H1 (cell line): ENCODE results near the gene ACADSB. TPM values are rescaled to one million over a fixed set of nuclear protein-coding genes. Genes with fewer than 3 reads are reported as not detected.

Experiments
- CTCF ChIA-PET: fragments of 300-600 bp; sonication (Branson Sonifier 250); formaldehyde crosslinking; loops from one replicate; lab custom pipeline; 2021; ENCODE audit not compliant: partially characterized antibody; lab: Charles Lee
- POLR2A ChIA-PET: fragments of 300-600 bp; sonication (Branson Sonifier 250); formaldehyde crosslinking; loops from one replicate; lab custom pipeline; 2021; ENCODE audit warnings: inconsistent platforms; ENCODE audit not compliant: partially characterized antibody; lab: Charles Lee
- DNase-seq, 2 experiments: peaks; one replicate each; pipeline versions ENCODE4 v3.0.0 to v3.0.0-alpha.2; 2010 to 2022; ENCODE audit warnings: low spot score in 2 of 2, low read depth in 1 of 2, mixed read lengths in 1 of 2
- FAIRE-seq: peaks from 2 replicates; lab custom pipeline; 2011; peaks lifted over from hg19 to GRCh38; lab: Jason Lieb, UNC
- H2AFZ ChIP-seq: 2 replicates; pipeline ENCODE4 v1.8.1; 2012; ENCODE audit warnings: low read length, inconsistent platforms
- H2AK5ac ChIP-seq: 2 replicates; pipeline ENCODE4 v1.6.1; 2013; ENCODE audit warnings: low read depth, low read length
- H2BK120ac ChIP-seq: replicated peaks from 2 replicates; pipeline ENCODE3; 2013; ENCODE audit warnings: low read depth, low read length, inconsistent platforms
- H2BK12ac ChIP-seq: 2 replicates; pipeline ENCODE4 v1.6.1; 2013; ENCODE audit warnings: low read depth, low read length
- H2BK15ac ChIP-seq: 2 replicates; pipeline ENCODE4 v1.6.1; 2013; ENCODE audit warnings: low read length
- H2BK20ac ChIP-seq: 2 replicates; pipeline ENCODE4 v1.6.1; 2013; ENCODE audit warnings: low read length
- H2BK5ac ChIP-seq: 2 replicates; pipeline ENCODE4 v1.6.1; 2013; ENCODE audit warnings: low read depth, low read length
- H3K14ac ChIP-seq: 2 replicates; pipeline ENCODE4 v1.6.1; 2013; ENCODE audit warnings: inconsistent platforms; ENCODE audit not compliant: insufficient read length
- H3K18ac ChIP-seq: 2 replicates; pipeline ENCODE4 v1.6.1; 2013; ENCODE audit warnings: low read length; ENCODE audit errors: extremely low read depth
- H3K23ac ChIP-seq: 2 replicates; pipeline ENCODE4 v1.6.1; 2013; ENCODE audit warnings: inconsistent platforms; ENCODE audit not compliant: insufficient read length
- H3K23me2 ChIP-seq: 2 replicates; pipeline ENCODE4 v1.6.1; 2013; ENCODE audit warnings: low read depth, low read length
- H3K27ac ChIP-seq: 2 replicates; pipeline ENCODE4 v1.6.1; 2011; ENCODE audit warnings: low read depth, low read length, inconsistent platforms
- H3K27me3 ChIP-seq, 4 experiments: replicated peaks in 1 of 4; 1 replicate in 1 of 4; 2 replicates in 3 of 4; pipeline versions ENCODE4 v1.6.1 to v1.8.1; 2011 to 2013; ENCODE audit warnings: low read length in 3 of 4, mild to moderate bottlenecking in 3 of 4, inconsistent platforms in 2 of 4, mixed read lengths in 2 of 4, moderate library complexity in 1 of 4; ENCODE audit not compliant: control insufficient read depth in 3 of 4, insufficient read depth in 3 of 4; ENCODE audit errors: extremely low read depth in 1 of 4
- H3K36me3 ChIP-seq, 4 experiments: 2 replicates each; pipeline versions ENCODE4 v1.6.1 to v1.8.1; 2011 to 2013; ENCODE audit warnings: mild to moderate bottlenecking in 4 of 4, low read length in 3 of 4, moderate library complexity in 2 of 4, control low read depth in 1 of 4, inconsistent platforms in 1 of 4; ENCODE audit not compliant: insufficient read depth in 4 of 4, control insufficient read depth in 2 of 4
- H3K4ac ChIP-seq: replicated peaks from 2 replicates; pipeline ENCODE3; 2013; ENCODE audit warnings: low read length, low read depth, mixed read lengths, inconsistent platforms; ENCODE audit not compliant: insufficient read length
- H3K4me1 ChIP-seq, 4 experiments: replicated peaks in 1 of 4; 1 replicate in 1 of 4; 2 replicates in 3 of 4; pipeline versions ENCODE4 v1.6.1 to v1.8.1; 2011 to 2013; ENCODE audit warnings: low read length in 3 of 4, inconsistent platforms in 2 of 4, mixed read lengths in 1 of 4; ENCODE audit not compliant: insufficient read depth in 4 of 4, control insufficient read depth in 3 of 4
- H3K4me2 ChIP-seq, 2 experiments: 2 replicates each; pipeline versions ENCODE4 v1.6.1 to v1.8.1; 2011 to 2013; ENCODE audit warnings: low read depth in 2 of 2, low read length in 2 of 2, control low read depth in 1 of 2, inconsistent platforms in 1 of 2, mild to moderate bottlenecking in 1 of 2; ENCODE audit not compliant: insufficient read depth in 1 of 2
- H3K4me3 ChIP-seq, 4 experiments: fragments of 200-600, 300-600 bp in 1 of 4; sonication (generic), shearing (Covaris generic), sonication (Bioruptor Twin) in 1 of 4; 2 replicates each; pipeline versions ENCODE4 v1.5.1 to v1.8.1; 2011 to 2016; ENCODE audit warnings: low read length in 4 of 4, low read depth in 3 of 4, control low read depth in 2 of 4, inconsistent platforms in 2 of 4, mild to moderate bottlenecking in 2 of 4, mixed read lengths in 1 of 4, moderate library complexity in 1 of 4; ENCODE audit not compliant: insufficient read depth in 2 of 4; ENCODE audit errors: extremely low read depth in 1 of 4
- H3K56ac ChIP-seq: replicated peaks from 2 replicates; pipeline ENCODE3; 2013; ENCODE audit warnings: low read depth, mild to moderate bottlenecking, mixed read lengths, low read length, inconsistent platforms; ENCODE audit not compliant: insufficient read length
- H3K79me1 ChIP-seq: 2 replicates; pipeline ENCODE4 v1.6.1; 2013; ENCODE audit warnings: low read depth, low read length, control low read depth
- H3K79me2 ChIP-seq, 2 experiments: 2 replicates each; pipeline versions ENCODE4 v1.6.1 to v1.8.1; 2012 to 2013; ENCODE audit warnings: low read length in 2 of 2, mild to moderate bottlenecking in 2 of 2, inconsistent platforms in 1 of 2; ENCODE audit not compliant: insufficient read depth in 2 of 2, control insufficient read depth in 1 of 2
- H3K9ac ChIP-seq, 4 experiments: replicated peaks in 1 of 4; 1 replicate in 1 of 4; 2 replicates in 3 of 4; pipeline versions ENCODE4 v1.6.1 to v1.8.1; 2011 to 2013; ENCODE audit warnings: low read depth in 3 of 4, low read length in 3 of 4, control low read depth in 2 of 4, mild to moderate bottlenecking in 2 of 4, moderate library complexity in 2 of 4, inconsistent platforms in 1 of 4; ENCODE audit errors: extremely low read depth in 1 of 4
- H3K9me3 ChIP-seq, 2 experiments: 2 replicates each; pipeline versions ENCODE4 v1.6.1 to v1.8.1; 2012 to 2013; ENCODE audit warnings: mild to moderate bottlenecking in 2 of 2, moderate library complexity in 2 of 2, control low read depth in 1 of 2, inconsistent platforms in 1 of 2, low read depth in 1 of 2, low read length in 1 of 2, mixed read lengths in 1 of 2; ENCODE audit not compliant: insufficient read depth in 2 of 2
- H4K20me1 ChIP-seq, 2 experiments: replicated peaks in 1 of 2; 2 replicates each; pipeline versions ENCODE3 to v1.8.1; 2011 to 2013; ENCODE audit warnings: inconsistent platforms in 2 of 2, low read length in 2 of 2, mild to moderate bottlenecking in 1 of 2; ENCODE audit not compliant: insufficient read depth in 2 of 2, control insufficient read depth in 1 of 2
- H4K5ac ChIP-seq: 2 replicates; pipeline ENCODE4 v1.6.1; 2013; ENCODE audit warnings: low read length, low read depth, mixed read lengths, inconsistent platforms; ENCODE audit not compliant: insufficient read length
- H4K8ac ChIP-seq: 2 replicates; pipeline ENCODE4 v1.8.0; 2013; ENCODE audit warnings: mild to moderate bottlenecking, moderate library complexity, low read length, inconsistent platforms; ENCODE audit not compliant: insufficient read depth; ENCODE audit errors: extremely low read depth
- H4K91ac ChIP-seq: replicated peaks from 2 replicates; pipeline ENCODE3; 2013; ENCODE audit warnings: low read length, mixed read lengths, inconsistent platforms; ENCODE audit not compliant: insufficient read length
- CREB1 ChIP-seq: IDR thresholded peaks from 2 replicates; pipeline ENCODE4 v1.6.1; 2012; ENCODE audit warnings: inconsistent platforms
- CTBP2 ChIP-seq: IDR thresholded peaks from 2 replicates; pipeline ENCODE4 v1.7.0; 2011; ENCODE audit warnings: borderline replicate concordance, mild to moderate bottlenecking, moderate library complexity, mixed read lengths, low read length; ENCODE audit not compliant: insufficient read depth, insufficient read length
- CTCF ChIP-seq, 3 experiments: IDR thresholded peaks; 1 replicate in 2 of 3; 2 replicates in 1 of 3; pipeline versions ENCODE4 v1.5.1 to v1.6.1; 2011; ENCODE audit warnings: low read length in 3 of 3, mild to moderate bottlenecking in 3 of 3, inconsistent platforms in 2 of 3, low read depth in 1 of 3, moderate library complexity in 1 of 3; ENCODE audit not compliant: insufficient read depth in 1 of 3; ENCODE audit errors: control extremely low read depth in 1 of 3
- EZH2 ChIP-seq: fragments of 200-600 bp; sonication (generic); IDR thresholded peaks from 2 replicates; pipeline ENCODE4 v1.7.1; 2012; ENCODE audit warnings: low read depth, mild to moderate bottlenecking, moderate library complexity, low read length, inconsistent platforms; ENCODE audit not compliant: severe bottlenecking
- GABPA ChIP-seq: IDR thresholded peaks from 2 replicates; pipeline ENCODE4 v1.6.1; 2011; ENCODE audit warnings: mild to moderate bottlenecking, low read length, moderate library complexity, borderline replicate concordance; ENCODE audit not compliant: insufficient read depth
- KDM4A ChIP-seq: IDR thresholded peaks from one replicate; pipeline ENCODE4 v1.7.1; 2012; ENCODE audit warnings: low read depth, mild to moderate bottlenecking, moderate library complexity, low read length, inconsistent platforms; ENCODE audit not compliant: severe bottlenecking
- KDM5A ChIP-seq: fragments of 200-600 bp; IDR thresholded peaks from 2 replicates; pipeline ENCODE4 v1.7.1; 2012; ENCODE audit warnings: mild to moderate bottlenecking, low read length, inconsistent platforms, mixed read lengths
- MAFK ChIP-seq: IDR thresholded peaks from 2 replicates; pipeline ENCODE4 v1.6.1; 2012; ENCODE audit warnings: low read depth, mild to moderate bottlenecking, improper control_type of control experiment, low read length
- MAX ChIP-seq: IDR thresholded peaks from 2 replicates; pipeline ENCODE4 v1.6.1; 2012; ENCODE audit warnings: inconsistent platforms
- SP2 ChIP-seq: IDR thresholded peaks from 2 replicates; pipeline ENCODE4 v1.6.1; 2012; ENCODE audit warnings: mild to moderate bottlenecking, low read length, inconsistent platforms
- TBP ChIP-seq: IDR thresholded peaks from 2 replicates; pipeline ENCODE4 v1.6.1; 2011; ENCODE audit warnings: low read depth, low read length, improper control_type of control experiment
- WGBS, 2 experiments: shearing (Covaris generic) in 1 of 2; methylation state at CpG; one replicate each; pipeline versions ENCODE4 v1.1.6 to v1.1.7; 2013 to 2015; ENCODE audit warnings: low lambda C conversion rate in 2 of 2, mixed read lengths in 2 of 2, inconsistent platforms in 1 of 2, low coverage in 1 of 2, missing lambda C conversion rate in 1 of 2; ENCODE audit not compliant: insufficient replicate concordance in 2 of 2, insufficient coverage in 1 of 2, insufficient read length in 1 of 2; ENCODE audit errors: extremely low coverage in 1 of 2, missing lambda C conversion rate in 1 of 2; 5-methylcytosine and 5-hydroxymethylcytosine counted together
- polyA plus RNA-seq, 7 experiments: library from polyadenylated mRNA; depleted of rRNA in 3 of 7; stranded (reverse) in 5 of 7; unstranded in 2 of 7; fragments of >200 nt in 5 of 7; fragments of 200-250 nt in 2 of 7; gene quantifications; 1 replicate in 5 of 7; 2 replicates in 1 of 7; 4 replicates in 1 of 7; pipeline versions ENCODE4 v1.2.1 to v1.2.3, GENCODE V29; 2011 to 2013; ENCODE audit warnings: missing spikeins in 2 of 7, mixed read lengths in 2 of 7
- total RNA-seq: library from RNA; stranded (reverse); fragmentation: NEBNext Ultra II Directional; extraction: Animal tissue kit (Norgen Biotek cat#: 25700); gene quantifications from 2 replicates; pipeline ENCODE4 v1.2.1, GENCODE V29; 2021

Gene ACADSB
- total and polyA plus RNA-seq, 2 of the 8 experiments (the other 6 are each of a cell fraction or from before 2014, with no cell fraction given): 5.6 to 11.2 TPM

- Histone ChIP-seq H3K36me3 (no peaks in the 10 kb centered on the region; a peak in 1 of 8 replicates), H3K79me1 (no peaks in the 10 kb centered on the region), H3K79me2 (peaks cover 0 to 73% of the 10 kb centered on the region in 2 experiments; a peak in 3 of 4 replicates), H3K27me3 (peaks cover 0 to 2% (median under 1%) of the 10 kb centered on the region in 4 experiments; a peak in 2 of 7 replicates), H2AK5ac (no peak overlapping the region), H3K4ac (no peak overlapping the region), H4K20me1 (peaks cover 3 to 4% of the 10 kb centered on the region in 2 experiments), H3K9me3 (no peaks in the 10 kb centered on the region; a peak in 1 of 4 replicates), H2BK120ac (no peak overlapping the region), H3K9ac (no peak overlapping the region), H4K5ac (no peak overlapping the region), H4K8ac (no peak overlapping the region), H3K4me1 (peaks cover 0 to 2% (median 0%) of the 10 kb centered on the region in 4 experiments; a peak in 2 of 7 replicates), H3K56ac (no peak overlapping the region), H3K23me2 (peaks cover 9% of the 10 kb centered on the region; the same call in 1 of the 2 replicates), H2AFZ (no peak overlapping the region), H2BK15ac (no peak overlapping the region), H3K4me3 (no peak overlapping the region), H3K27ac (no peak overlapping the region), H2BK20ac (no peak overlapping the region), H2BK5ac (no peak overlapping the region), H3K23ac (no peak overlapping the region), H4K91ac (no peak overlapping the region), H3K14ac (no peak overlapping the region), H3K18ac (no peak overlapping the region), H3K4me2 (no peak overlapping the region), H2BK12ac (no peak overlapping the region)
- 84% methylated on average over 2 of the region's 2 CpGs; no CpG with 5 or more reads in 1 of the 2 experiments for WGBS, 2 experiments
- POLR2A ChIA-PET: no interaction called here
- CTCF ChIA-PET: interaction anchor here (1.8 kb wide), 1 partner anchor 24 kb away, joined by 5 read pairs; the partner anchor contains the start of gene PSTK
- DNase-seq: no peak
- no peak for FAIRE-seq
- TF ChIP-seq SP2 (no peak), EZH2 (no peak), CTCF (IDR thresholded peaks at IDR 0.05; ENCODE audit: control extremely low read depth in 1 of 3, insufficient read depth in 1 of 3, low read depth in 1 of 3, low read length in 3 of 3) (no peak), CREB1 (no peak), KDM4A (no peak), TBP (no peak), CTBP2 (no peak), GABPA (no peak), MAX (no peak), KDM5A (no peak), MAFK (no peak)
These were observed 4.5 kb upstream of the ACADSB start for GRCh38 chr10:123004298-123004697.
